GM23338 (cell line): ENCODE measurements around the gene RUVBL2. TPM values are rescaled to one million over a fixed set of nuclear protein-coding genes. Genes with fewer than 3 reads are reported as not detected.

Experiments
- ATAC-seq: fragments of 200-7000 bp; cut with Tn5 transposase; 3 replicates; pipeline ENCODE4 v1.9.1; 2020
- DNase-seq: peaks from one replicate; pipeline ENCODE4 v3.0.0-alpha.2; 2015; ENCODE audit warnings: low spot score
- H2AFZ ChIP-seq: fragments of 200-600 bp; sonication (generic); 2 replicates; pipeline ENCODE4 v1.8.0; 2016; ENCODE audit warnings: antibody characterized with exemption, mild to moderate bottlenecking, moderate library complexity
- H3F3A ChIP-seq: fragments of 200-600 bp; sonication (generic); replicated peaks from 2 replicates; pipeline ENCODE4 v1.8.0; 2017; ENCODE audit warnings: antibody characterized with exemption, mixed run types, low read depth
- H3K27ac ChIP-seq: fragments of 200-600 bp; sonication (generic); 2 replicates; pipeline ENCODE4 v1.6.1; 2016; ENCODE audit warnings: low read depth
- H3K27me3 ChIP-seq: fragments of 200-600 bp; sonication (generic); 2 replicates; pipeline ENCODE4 v1.8.0; 2016; ENCODE audit warnings: mild to moderate bottlenecking, mixed run types, moderate library complexity; ENCODE audit not compliant: insufficient read depth
- H3K36me3 ChIP-seq: fragments of 200-600 bp; sonication (generic); 2 replicates; pipeline ENCODE4 v1.8.0; 2016; ENCODE audit warnings: mild to moderate bottlenecking; ENCODE audit not compliant: insufficient read depth
- H3K4me1 ChIP-seq: fragments of 200-600 bp; sonication (generic); 2 replicates; pipeline ENCODE4 v1.8.0; 2016; ENCODE audit warnings: mild to moderate bottlenecking, moderate library complexity; ENCODE audit not compliant: insufficient read depth
- H3K4me2 ChIP-seq: fragments of 200-600 bp; sonication (generic); 2 replicates; pipeline ENCODE4 v1.7.1; 2017; ENCODE audit warnings: mixed run types
- H3K4me3 ChIP-seq: fragments of 200-600 bp; sonication (generic); 2 replicates; pipeline ENCODE4 v1.6.1; 2016; ENCODE audit warnings: mixed run types
- H3K79me2 ChIP-seq: fragments of 200-600 bp; sonication (generic); replicated peaks from 2 replicates; pipeline ENCODE4 v1.8.0; 2017; ENCODE audit warnings: mild to moderate bottlenecking; ENCODE audit not compliant: insufficient read depth
- H3K9me2 ChIP-seq: fragments of 200-600 bp; sonication (generic); 2 replicates; pipeline ENCODE4 v1.8.0; 2017; ENCODE audit not compliant: insufficient read depth
- H4K20me1 ChIP-seq: fragments of 200-600 bp; sonication (generic); replicated peaks from 2 replicates; pipeline ENCODE4 v1.8.0; 2017; ENCODE audit warnings: mild to moderate bottlenecking; ENCODE audit not compliant: insufficient read depth
- H3K27ac Mint-ChIP-seq: 2 replicates; pipeline ENCODE4 v1.8.0; 2020; ENCODE audit warnings: inconsistent platforms, mild to moderate bottlenecking, moderate library complexity, mixed read lengths
- H3K27me3 Mint-ChIP-seq: 3 replicates; pipeline ENCODE4 v1.8.0; 2022; ENCODE audit warnings: low read depth, mild to moderate bottlenecking, moderate library complexity, mixed read lengths, inconsistent platforms; ENCODE audit not compliant: insufficient read depth, poor library complexity
- H3K36me3 Mint-ChIP-seq: 3 replicates; pipeline ENCODE4 v1.8.0; 2021; ENCODE audit warnings: low read depth, mild to moderate bottlenecking, inconsistent platforms, moderate library complexity, mixed read lengths
- H3K4me1 Mint-ChIP-seq: 3 replicates; pipeline ENCODE4 v1.8.0; 2020; ENCODE audit warnings: mild to moderate bottlenecking, inconsistent platforms, mixed read lengths
- H3K4me3 Mint-ChIP-seq: 3 replicates; pipeline ENCODE4 v1.8.0; 2021; ENCODE audit warnings: moderate library complexity, mild to moderate bottlenecking, inconsistent platforms, mixed read lengths
- H3K9me3 Mint-ChIP-seq: 3 replicates; pipeline ENCODE4 v1.8.0; 2020; ENCODE audit warnings: moderate library complexity, mild to moderate bottlenecking, inconsistent platforms, mixed read lengths
- CREB1 ChIP-seq: fragments of 250-450 bp; sonication (Bioruptor Pico); IDR thresholded peaks from 2 replicates; pipeline ENCODE4 v1.5.0; 2020; ENCODE audit warnings: low read depth, mild to moderate bottlenecking, moderate library complexity
- CTCF ChIP-seq, 2 experiments: fragments of 200-600 bp in 1 of 2; sonication (generic) in 1 of 2; conservative IDR thresholded peaks; 2 replicates each; pipeline versions ENCODE4 v1.5.1 to v1.6.1; 2016 to 2017; ENCODE audit warnings: antibody characterized with exemption in 2 of 2, low read depth in 2 of 2, mild to moderate bottlenecking in 2 of 2, moderate library complexity in 1 of 2
- ETS1 ChIP-seq: IDR thresholded peaks from 2 replicates; pipeline ENCODE4 v1.6.1; 2016; ENCODE audit warnings: antibody characterized with exemption
- EZH2 ChIP-seq: fragments of 200-600 bp; sonication (generic); IDR thresholded peaks from one replicate; pipeline ENCODE4 v1.8.0; 2017; ENCODE audit warnings: antibody characterized with exemption, mild to moderate bottlenecking, low read depth; ENCODE audit not compliant: unreplicated experiment
- EZH2phosphoT487 ChIP-seq: fragments of 200-600 bp; sonication (generic); IDR thresholded peaks from one replicate; pipeline ENCODE4 v1.8.1; 2018; ENCODE audit warnings: antibody characterized with exemption; ENCODE audit not compliant: unreplicated experiment
- JUNB ChIP-seq: IDR thresholded peaks from one replicate; pipeline ENCODE4 v1.6.1; 2016; ENCODE audit warnings: antibody characterized with exemption; ENCODE audit not compliant: unreplicated experiment
- REST ChIP-seq: IDR thresholded peaks from one replicate; pipeline ENCODE4 v1.6.1; 2018; ENCODE audit warnings: antibody characterized with exemption; ENCODE audit not compliant: unreplicated experiment
- ZNF331 ChIP-seq: fragments of 250-450 bp; sonication (Bioruptor Pico); IDR thresholded peaks from 2 replicates; pipeline ENCODE4 v1.5.0; 2020; ENCODE audit warnings: low read depth, mild to moderate bottlenecking, moderate library complexity
- ZNF462 ChIP-seq: fragments of 250-450 bp; sonication (Bioruptor Pico); IDR thresholded peaks from 2 replicates; pipeline ENCODE4 v1.5.0; 2020; ENCODE audit warnings: mild to moderate bottlenecking, moderate library complexity
- polyA plus RNA-seq: library from polyadenylated mRNA; unstranded; fragments of >200 nt; fragmentation: Nextera tagmentation; extraction: Ambion mirVana; gene quantifications from 2 replicates; pipeline ENCODE4 v1.2.1, GENCODE V29; 2016
- total RNA-seq: library from RNA; depleted of rRNA; stranded (reverse); fragments of >200 nt; shearing (Covaris generic); gene quantifications from 2 replicates; pipeline ENCODE4 v1.2.3, GENCODE V29; 2014

RUVBL2 gene
- total and polyA plus RNA-seq, 2 experiments from 2014 or later, result 196 to 252 TPM

GRCh38 chr19:48989701-48990291 is 3.9 kb upstream of the RUVBL2 start (continued):
- TF ChIP-seq ZNF462, result no peak
- no peak for TF ChIP-seq ZNF331 (CRISPR knock-in tag)

- no peak overlapping the region for H3K27ac ChIP-seq
- peaks cover 6% of the 10 kb centered on the region for H4K20me1 ChIP-seq
- Mint-ChIP-seq H3K4me3 (no peak overlapping the region; the same call in 2 of the 3 replicates), H3K36me3 (peaks cover 42% of the 10 kb centered on the region), H3K4me1 (peaks cover 24% of the 10 kb centered on the region), H3K27me3 (peaks cover 14% of the 10 kb centered on the region), H3K27ac (no peak overlapping the region), H3K9me3 (no peaks in the 10 kb centered on the region)
- H3K9me2 ChIP-seq, result no peaks in the 10 kb centered on the region
- H3K36me3 ChIP-seq, result peaks cover 6% of the 10 kb centered on the region
- ATAC-seq, result no peak
- 0 out of 2 replicates have a peak, but pooled peaks cover 3% of the 10 kb centered on the region for H3F3A ChIP-seq
- H3K79me2 ChIP-seq, result peaks cover 31% of the 10 kb centered on the region
- no peak overlapping the region for H3K4me2 ChIP-seq
- no peak overlapping the region for H2AFZ ChIP-seq
- peaks cover 13% of the 10 kb centered on the region; the same call in 1 of the 2 replicates for H3K4me1 ChIP-seq
- H3K4me3 ChIP-seq, result no peak overlapping the region
- no peaks in the 10 kb centered on the region for H3K27me3 ChIP-seq
- DNase-seq, result no peak
- TF ChIP-seq REST (no peak), JUNB (no peak), EZH2 (no peak), EZH2phosphoT487 (no peak), CTCF (conservative IDR thresholded peaks at IDR 0.05; ENCODE audit: low read depth in 2 of 2) (no peak), ETS1 (no peak), CREB1 (CRISPR knock-in tag) (no peak)
These were observed 3.3 kb upstream of the RUVBL2 start for GRCh38 chr19:48990400-48990799.
